Endothelial cell of umbilical vein (primary cell): ENCODE measurements around the gene ABT1. TPM values are rescaled to one million over a fixed set of nuclear protein-coding genes. Genes with fewer than 3 reads are reported as not detected.

Experiments used
- BruUV-seq: library from RNA; stranded (reverse); fragments of 400-500 nt; replicated peaks from 2 replicates; lab custom pipeline; 2021; lab: Mats Ljungman, UMichigan
- CTCF ChIA-PET: fragments of 300-600, 350-600 bp; sonication (Branson Sonifier 250); formaldehyde crosslinking; loops from one replicate; lab custom pipeline; 2021; ENCODE audit warnings: antibody characterized with exemption, inconsistent platforms; lab: Charles Lee
- POLR2A ChIA-PET: fragments of 300-600, 350-600 bp; sonication (Branson Sonifier 250); formaldehyde crosslinking; loops from one replicate; lab custom pipeline; 2021; ENCODE audit warnings: antibody characterized with exemption, inconsistent platforms; lab: Charles Lee
- DNase-seq: peaks from one replicate; pipeline ENCODE4 v3.0.0-alpha.2; 2011; ENCODE audit warnings: low read depth, low spot score
- FAIRE-seq: peaks from 2 replicates; lab custom pipeline; 2011; peaks lifted over from hg19 to GRCh38; lab: Jason Lieb, UNC
- H2AFZ ChIP-seq: 2 replicates; pipeline ENCODE4 v1.6.0; 2012; ENCODE audit warnings: low read depth, low read length, control low read depth, inconsistent platforms
- H3K27ac ChIP-seq: 2 replicates; pipeline ENCODE4 v1.5.1; 2011; ENCODE audit warnings: low read depth, mild to moderate bottlenecking, control low read depth, low read length, moderate library complexity; ENCODE audit not compliant: insufficient read depth
- H3K27me3 ChIP-seq, 2 experiments: 2 replicates each; pipeline versions ENCODE4 v1.6.0 to v1.6.1; 2011; ENCODE audit warnings: low read length in 2 of 2, mixed read lengths in 1 of 2; ENCODE audit not compliant: control insufficient read depth in 2 of 2, insufficient read depth in 2 of 2
- H3K36me3 ChIP-seq, 2 experiments: 2 replicates in 1 of 2; 3 replicates in 1 of 2; pipeline ENCODE4 v1.5.1; 2011; ENCODE audit warnings: low read length in 2 of 2, mild to moderate bottlenecking in 1 of 2, moderate library complexity in 1 of 2; ENCODE audit not compliant: control insufficient read depth in 2 of 2, insufficient read depth in 2 of 2; ENCODE audit errors: extremely low read depth in 1 of 2
- H3K4me1 ChIP-seq: 3 replicates; pipeline ENCODE4 v1.5.1; 2011; ENCODE audit warnings: mild to moderate bottlenecking, low read length; ENCODE audit not compliant: control insufficient read depth, insufficient read depth; ENCODE audit errors: extremely low read depth
- H3K4me2 ChIP-seq: 2 replicates; pipeline ENCODE4 v1.6.1; 2011; ENCODE audit warnings: low read length, control low read depth, mixed read lengths; ENCODE audit not compliant: insufficient read depth
- H3K4me3 ChIP-seq, 3 experiments: fragments of 200-600 bp in 1 of 3; sonication (generic), shearing (Covaris generic) in 1 of 3; replicated peaks in 1 of 3; 2 replicates each; pipeline ENCODE4 v1.5.1; 2011 to 2016; ENCODE audit warnings: control low read depth in 3 of 3, low read length in 3 of 3, mild to moderate bottlenecking in 2 of 3, inconsistent platforms in 1 of 3, low read depth in 1 of 3, moderate library complexity in 1 of 3; ENCODE audit not compliant: insufficient read depth in 1 of 3
- H3K79me2 ChIP-seq: 2 replicates; pipeline ENCODE4 v1.6.0; 2012; ENCODE audit warnings: low read length, inconsistent platforms; ENCODE audit not compliant: control insufficient read depth, insufficient read depth
- H3K9ac ChIP-seq: replicated peaks from 2 replicates; pipeline ENCODE3; 2011; ENCODE audit warnings: low read length, control low read depth; ENCODE audit not compliant: insufficient read depth; ENCODE audit errors: extremely low read depth
- H3K9me1 ChIP-seq: replicated peaks from 3 replicates; pipeline ENCODE4 v1.6.0; 2011; ENCODE audit warnings: mild to moderate bottlenecking, low read length; ENCODE audit not compliant: control insufficient read depth, insufficient read depth; ENCODE audit errors: extremely low read depth
- H3K9me3 ChIP-seq: replicated peaks from 2 replicates; pipeline ENCODE4 v1.5.1; 2012; ENCODE audit warnings: low read length, inconsistent platforms; ENCODE audit not compliant: control insufficient read depth, insufficient read depth
- H4K20me1 ChIP-seq: replicated peaks from 2 replicates; pipeline ENCODE3; 2011; ENCODE audit warnings: mild to moderate bottlenecking, low read length; ENCODE audit not compliant: control insufficient read depth, insufficient read depth; ENCODE audit errors: extremely low read depth
- CTCF ChIP-seq, 2 donors: IDR thresholded peaks; 1 replicate in 1 of 2; 2 replicates in 1 of 2; pipeline ENCODE4 v1.5.1; 2011; ENCODE audit warnings: low read length in 2 of 2, mild to moderate bottlenecking in 2 of 2, moderate library complexity in 2 of 2, control low read depth in 1 of 2, inconsistent platforms in 1 of 2, low read depth in 1 of 2; ENCODE audit not compliant: insufficient read depth in 1 of 2; ENCODE audit errors: extremely low read depth in 1 of 2
- EZH2 ChIP-seq: IDR thresholded peaks from 2 replicates; pipeline ENCODE4 v1.6.1; 2012; ENCODE audit warnings: borderline replicate concordance, low read depth, mild to moderate bottlenecking, moderate library complexity, low read length, inconsistent platforms; ENCODE audit not compliant: severe bottlenecking
- FOS ChIP-seq: IDR thresholded peaks from 2 replicates; pipeline ENCODE4 v1.6.1; 2011; ENCODE audit warnings: mild to moderate bottlenecking, low read length, moderate library complexity, borderline replicate concordance; ENCODE audit not compliant: insufficient read depth
- GATA2 ChIP-seq: IDR thresholded peaks from 2 replicates; pipeline ENCODE4 v1.7.0; 2011; ENCODE audit warnings: low read depth, mild to moderate bottlenecking, moderate library complexity, mixed read lengths, low read length; ENCODE audit not compliant: insufficient read length, insufficient read depth
- JUN ChIP-seq: IDR thresholded peaks from 2 replicates; pipeline ENCODE4 v1.6.1; 2011; ENCODE audit warnings: borderline replicate concordance, low read depth; ENCODE audit not compliant: insufficient read length, insufficient read depth
- MAX ChIP-seq: IDR thresholded peaks from 2 replicates; pipeline ENCODE4 v1.6.1; 2011; ENCODE audit not compliant: insufficient read depth, insufficient read length
- MYC ChIP-seq: IDR thresholded peaks from one replicate; pipeline ENCODE4 v1.6.1; 2011; ENCODE audit warnings: mild to moderate bottlenecking, low read depth, low read length
- POLR2A ChIP-seq: IDR thresholded peaks from 2 replicates; pipeline ENCODE4 v1.6.1; 2012; ENCODE audit warnings: low read depth, mild to moderate bottlenecking, control low read depth, low read length
- POLR2AphosphoS5 ChIP-seq: IDR thresholded peaks from 2 replicates; pipeline ENCODE4 v1.6.1; 2012; ENCODE audit warnings: low read depth, mild to moderate bottlenecking, control low read depth, low read length, moderate library complexity; ENCODE audit not compliant: insufficient read depth
- dilution Hi-C: fragments of 300-500 bp; cut with MboI; formaldehyde crosslinking; loops from one replicate; pipeline ENCODE4 v1.15.0; 2019; ENCODE audit warnings: low sequenced_read_pairs; ENCODE audit not compliant: extremely low pct_ligation_motif_present
- intact Hi-C: fragments of 100-400 bp; cut with micrococcal nuclease; formaldehyde crosslinking; loops from one replicate; pipeline ENCODE4 v1.10.0; 2022
- polyA plus RNA-seq, 4 experiments: library from polyadenylated mRNA; depleted of rRNA in 3 of 4; stranded (reverse) in 3 of 4; unstranded in 1 of 4; fragments of >200 nt; gene quantifications; 2 replicates each; pipeline versions ENCODE4 v1.2.1 to v1.2.3, GENCODE V29; 2011 to 2012; ENCODE audit warnings: missing spikeins in 1 of 4
- total RNA-seq: library from RNA; stranded (reverse); gene quantifications from 2 replicates; pipeline ENCODE4 v1.2.3, GENCODE V29; 2021

The ABT1 gene
- total and polyA plus RNA-seq, 2 donors (not counting 3 experiments of a cell fraction or from before 2014, with no cell fraction given), result 20.1 to 22.2 TPM

GRCh38 chr6:26627843-26628242, 31.1 kb downstream of the ABT1 start:
- Histone ChIP-seq H3K79me2 (no peaks in the 10 kb centered on the region), H3K4me3 (no peak overlapping the region), H3K9me3 (no peaks in the 10 kb centered on the region), H3K4me2 (no peak overlapping the region), H3K27me3 (no peaks in the 10 kb centered on the region), H4K20me1 (no peaks in the 10 kb centered on the region), H2AFZ (no peak overlapping the region), H3K9ac (no peak overlapping the region), H3K27ac (no peak overlapping the region), H3K36me3 (no peaks in the 10 kb centered on the region), H3K9me1 (no peaks in the 10 kb centered on the region), H3K4me1 (no peaks in the 10 kb centered on the region)
- no peak for TF ChIP-seq JUN
- dilution Hi-C loops, result no loop called here
- DNase-seq, result no peak
- ChIA-PET CTCF (no interaction called here), POLR2A (no interaction called here)
- intact Hi-C loops, result no loop called here
- BruUV-seq, result no TSS peak
- FAIRE-seq, result no peak

- BruUV-seq, result no TSS peak
- no peak for FAIRE-seq
- Histone ChIP-seq H3K9me3 (no peaks in the 10 kb centered on the region), H4K20me1 (no peaks in the 10 kb centered on the region), H3K27me3 (no peaks in the 10 kb centered on the region), H3K9ac (no peak overlapping the region), H3K4me1 (no peaks in the 10 kb centered on the region), H3K4me3 (no peak overlapping the region), H3K27ac (no peak overlapping the region), H3K79me2 (no peaks in the 10 kb centered on the region), H3K4me2 (no peak overlapping the region), H3K9me1 (no peaks in the 10 kb centered on the region), H3K36me3 (no peaks in the 10 kb centered on the region), H2AFZ (no peak overlapping the region)
- no peak for DNase-seq
- intact Hi-C loops, result no loop called here
- dilution Hi-C loops, result no loop called here
- CTCF ChIA-PET, result interaction anchor here (0.9 kb wide), 1 partner anchor 465 kb away, joined by 7 read pairs; no protein-coding TSS in a partner anchor
- TF ChIP-seq MYC, result no peak
- no peak for TF ChIP-seq EZH2
- TF ChIP-seq JUN, result no peak
- TF ChIP-seq GATA2, result no peak
- TF ChIP-seq POLR2A, result no peak
- no peak for TF ChIP-seq CTCF (IDR thresholded peaks at IDR 0.05; ENCODE audit: extremely low read depth in 1 of 2, insufficient read depth in 1 of 2, low read depth in 1 of 2, low read length in 2 of 2)
- no peak for TF ChIP-seq MAX
- no peak for TF ChIP-seq POLR2AphosphoS5
- no peak for TF ChIP-seq FOS
- POLR2A ChIA-PET, result no interaction called here
Observed at GRCh38 chr6:26629359-26629758, 32.6 kb downstream of the ABT1 start.
